NCI-H1105 (cell line): ENCODE results near the gene PTPRN2.
"Not testable (repeated sequence)": the region's sequence is repeated elsewhere in the genome, so short reads cannot be mapped to it uniquely, and the experiment has no call there.

Experiments
- DNase-seq: peaks from one replicate; lab custom pipeline; 2025; lab: John Stamatoyannopoulos, UW

PTPRN2 gene

DNA sequence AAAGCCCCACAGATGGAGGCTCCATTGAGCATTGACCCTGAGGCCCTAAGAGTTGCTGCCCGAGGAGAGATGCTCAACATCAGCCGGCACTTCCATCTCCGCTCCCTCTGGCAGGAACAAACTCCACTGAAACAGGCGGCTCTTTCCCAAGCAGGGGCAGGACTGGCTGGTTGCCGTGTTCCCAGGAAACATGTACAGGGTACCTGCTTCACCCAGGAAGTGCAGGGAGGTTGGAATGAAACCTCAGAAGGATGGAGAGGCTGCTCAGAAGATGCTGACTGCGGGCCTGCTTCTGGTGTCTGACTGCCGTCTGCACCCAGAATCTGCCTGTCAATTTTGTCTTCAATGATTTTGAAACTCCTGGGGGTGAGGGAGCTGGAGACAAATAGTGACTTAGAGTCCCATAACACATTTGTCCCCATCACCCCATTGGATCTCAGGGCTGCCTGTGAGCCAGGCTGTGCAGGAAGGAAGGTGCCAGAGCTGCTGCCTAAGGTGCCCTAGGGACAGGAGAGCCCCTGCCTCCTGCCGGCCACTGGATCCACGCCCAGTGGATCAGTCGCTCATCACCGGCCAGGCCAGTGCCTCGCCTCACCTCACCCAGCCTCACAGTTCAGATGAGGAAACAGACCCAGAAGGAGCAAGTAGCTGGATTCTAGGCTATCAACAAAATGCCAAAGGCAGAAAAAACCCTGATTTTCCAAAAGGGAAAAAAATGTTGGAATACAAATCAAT lies 237.3 kb downstream of the PTPRN2 start:
- DNase-seq = no peak

DNA sequence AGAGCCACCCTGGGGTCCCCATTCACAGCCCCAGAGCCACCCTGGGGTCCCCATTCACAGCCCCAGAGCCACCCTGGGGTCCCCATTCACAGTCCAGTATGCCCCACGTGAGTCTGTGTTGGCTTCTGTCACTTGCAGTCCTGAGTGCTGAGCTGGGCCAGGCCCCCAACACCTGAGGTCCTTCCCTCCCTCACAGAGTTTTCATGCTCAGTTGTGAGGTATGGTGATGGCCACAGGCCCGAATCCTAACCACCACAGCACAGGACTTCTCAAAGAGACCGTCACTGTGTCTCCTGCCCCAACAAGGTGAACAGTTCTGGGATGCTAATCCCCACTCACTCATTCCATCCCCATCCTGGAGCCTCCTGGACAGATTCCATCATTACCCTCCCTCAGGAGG lies 239.2 kb downstream of the PTPRN2 start:
- DNase-seq = no peak

DNA sequence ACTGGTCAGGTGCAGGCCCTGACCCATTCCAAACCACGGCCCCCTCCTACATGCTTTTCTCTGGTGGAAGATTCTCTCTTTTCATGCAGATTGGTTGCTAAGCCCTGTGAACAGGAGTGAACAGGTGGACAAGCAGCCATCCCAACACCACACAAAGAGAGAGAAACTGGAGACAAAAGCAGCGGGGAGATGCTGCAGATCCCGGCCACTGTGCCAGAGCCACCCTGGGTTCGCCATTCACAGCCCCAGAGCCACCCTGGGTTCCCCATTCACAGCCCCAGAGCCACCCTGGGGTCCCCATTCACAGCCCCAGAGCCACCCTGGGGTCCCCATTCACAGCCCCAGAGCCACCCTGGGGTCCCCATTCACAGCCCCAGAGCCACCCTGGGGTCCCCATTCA lies 239.6 kb downstream of the PTPRN2 start:
- not testable (repeated sequence) for DNase-seq

DNA sequence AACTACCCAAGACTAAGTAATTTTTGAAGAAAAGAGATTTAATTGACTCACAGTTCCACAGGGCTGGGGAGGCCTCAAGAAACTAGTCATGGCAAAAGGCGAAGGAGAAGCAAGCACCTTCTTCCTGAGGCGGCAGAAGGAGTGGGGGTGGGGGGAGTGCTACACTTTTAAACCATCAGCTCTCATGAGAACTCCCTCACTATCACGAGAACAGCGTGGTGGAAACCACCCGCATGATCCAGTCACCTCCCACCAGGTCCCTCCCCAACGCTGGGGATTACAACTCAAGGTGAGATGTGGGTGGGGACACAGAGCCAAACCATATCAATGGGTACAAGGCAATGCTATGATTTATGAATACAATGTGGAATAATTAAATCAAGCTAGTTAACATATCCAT lies 241.9 kb downstream of the PTPRN2 start:
- DNase-seq = no peak

- DNase-seq = no peak
Measured at GRCh38 chr7:158344706-158345300, 242.8 kb downstream of the PTPRN2 start.

- DNase-seq = no peak
Measured at GRCh38 chr7:158343936-158344455, 243.6 kb downstream of the PTPRN2 start.

DNA sequence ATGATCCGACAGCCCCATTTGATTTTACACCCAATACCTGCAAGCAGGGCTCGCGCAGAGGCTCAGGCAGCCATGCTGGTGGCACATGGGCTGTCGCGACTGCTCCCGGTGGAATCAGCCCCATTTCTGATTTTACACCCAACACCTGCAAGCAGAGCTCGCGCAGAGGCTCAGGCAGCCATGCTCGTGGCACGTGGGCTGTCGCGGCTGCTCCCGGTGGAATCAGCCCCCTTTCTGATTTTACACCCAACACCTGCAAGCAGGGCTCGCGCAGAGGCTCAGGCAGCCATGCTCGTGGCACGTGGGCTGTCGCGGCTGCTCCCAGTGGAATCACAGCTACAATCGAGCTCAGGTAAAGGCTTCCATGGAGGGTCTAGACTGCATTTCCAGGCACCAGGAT lies 244.1 kb downstream of the PTPRN2 start:
- no peak for DNase-seq

GRCh38 chr7:158341097-158341496 lies 246.5 kb downstream of the PTPRN2 start:
- not testable (repeated sequence) for DNase-seq

- DNase-seq = not testable (repeated sequence)
Measured at GRCh38 chr7:158336952-158337351, 250.7 kb downstream of the PTPRN2 start.

DNA sequence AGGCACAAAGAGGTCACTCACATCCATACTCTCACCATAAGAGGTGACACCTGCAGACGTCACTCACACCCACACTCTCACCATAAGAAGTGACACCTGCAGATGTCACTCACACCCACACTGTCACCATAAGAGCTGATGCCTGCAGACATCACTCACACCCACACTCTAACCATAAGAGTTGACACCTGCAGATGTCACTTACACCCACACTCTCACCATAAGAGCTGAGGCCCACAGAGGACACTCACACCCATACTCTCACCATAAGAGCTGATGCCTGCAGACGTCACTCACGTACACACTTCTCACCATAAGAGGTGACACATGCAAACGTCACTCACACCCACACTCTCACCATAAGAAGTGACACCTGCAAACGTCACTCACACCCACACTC lies 255.1 kb downstream of the PTPRN2 start:
- DNase-seq = not testable (repeated sequence)

GRCh38 chr7:158331826-158332450 lies 255.7 kb downstream of the PTPRN2 start:
- DNase-seq = not testable (repeated sequence)

GRCh38 chr7:158329686-158330085 lies 257.9 kb downstream of the PTPRN2 start:
- no peak for DNase-seq

DNA sequence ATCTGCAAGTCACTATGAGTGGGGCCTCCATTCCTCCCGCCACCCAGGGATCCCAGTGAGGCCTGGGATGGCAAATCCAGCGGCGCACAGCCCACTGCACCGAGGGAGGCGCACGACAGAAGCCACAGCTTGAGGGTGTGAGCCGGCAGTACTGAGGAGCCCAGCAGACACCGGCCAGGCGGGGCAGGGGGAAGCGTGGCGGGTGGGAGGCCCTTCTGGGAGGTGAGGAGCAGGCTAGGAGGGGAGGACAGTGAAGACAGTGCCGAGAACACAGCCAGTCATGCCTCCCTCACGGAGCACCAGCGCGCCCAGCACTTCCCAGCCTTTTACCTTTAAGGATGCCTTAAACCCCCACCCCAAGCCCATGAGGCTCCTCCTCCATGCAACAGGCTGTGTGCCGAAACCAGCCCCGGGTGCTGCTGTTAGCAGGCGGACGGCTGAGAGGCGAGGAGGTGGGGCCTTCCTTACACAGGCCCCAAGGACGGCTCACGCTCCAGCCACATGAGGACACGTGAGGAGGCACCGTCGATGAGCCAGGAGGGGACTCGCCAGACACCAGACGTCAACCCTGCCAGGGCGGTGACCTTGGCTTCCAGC lies 258.5 kb downstream of the PTPRN2 start:
- DNase-seq = no peak

DNA sequence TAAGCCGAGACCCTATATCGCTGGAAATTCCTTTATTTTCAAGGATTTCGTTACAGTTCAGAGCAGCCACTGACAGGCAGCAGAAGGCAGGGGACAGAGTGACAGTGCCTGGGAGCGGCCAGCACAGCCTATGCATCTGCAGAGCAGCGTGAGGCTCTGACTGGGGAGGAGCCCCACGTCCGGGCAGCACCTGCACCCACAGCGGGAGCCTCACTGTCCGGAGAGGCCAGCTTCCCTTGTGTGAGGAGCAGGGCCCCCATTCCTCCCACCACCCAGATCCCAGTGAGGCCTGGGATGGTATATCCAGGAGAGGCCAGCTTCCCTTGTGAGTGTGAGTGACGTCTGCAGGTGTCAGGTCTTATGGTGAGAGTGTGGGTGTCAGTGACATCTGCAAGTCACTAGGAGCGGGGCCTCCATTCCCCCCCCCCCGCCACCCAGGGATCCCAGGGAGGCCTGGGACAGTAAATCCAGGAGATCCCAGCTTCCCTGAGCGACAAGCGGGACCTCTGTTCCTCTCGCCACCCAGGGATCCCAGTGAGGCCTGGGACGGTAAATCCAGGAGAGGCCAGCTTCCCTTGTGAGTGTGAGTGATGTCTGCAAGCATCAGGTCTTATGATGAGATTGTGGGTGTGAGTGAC lies 259.1 kb downstream of the PTPRN2 start:
- DNase-seq = no peak

GRCh38 chr7:158327571-158328180 lies 259.9 kb downstream of the PTPRN2 start:
- no peak for DNase-seq

GRCh38 chr7:158327012-158327411 lies 260.6 kb downstream of the PTPRN2 start:
- DNase-seq = no peak

DNA sequence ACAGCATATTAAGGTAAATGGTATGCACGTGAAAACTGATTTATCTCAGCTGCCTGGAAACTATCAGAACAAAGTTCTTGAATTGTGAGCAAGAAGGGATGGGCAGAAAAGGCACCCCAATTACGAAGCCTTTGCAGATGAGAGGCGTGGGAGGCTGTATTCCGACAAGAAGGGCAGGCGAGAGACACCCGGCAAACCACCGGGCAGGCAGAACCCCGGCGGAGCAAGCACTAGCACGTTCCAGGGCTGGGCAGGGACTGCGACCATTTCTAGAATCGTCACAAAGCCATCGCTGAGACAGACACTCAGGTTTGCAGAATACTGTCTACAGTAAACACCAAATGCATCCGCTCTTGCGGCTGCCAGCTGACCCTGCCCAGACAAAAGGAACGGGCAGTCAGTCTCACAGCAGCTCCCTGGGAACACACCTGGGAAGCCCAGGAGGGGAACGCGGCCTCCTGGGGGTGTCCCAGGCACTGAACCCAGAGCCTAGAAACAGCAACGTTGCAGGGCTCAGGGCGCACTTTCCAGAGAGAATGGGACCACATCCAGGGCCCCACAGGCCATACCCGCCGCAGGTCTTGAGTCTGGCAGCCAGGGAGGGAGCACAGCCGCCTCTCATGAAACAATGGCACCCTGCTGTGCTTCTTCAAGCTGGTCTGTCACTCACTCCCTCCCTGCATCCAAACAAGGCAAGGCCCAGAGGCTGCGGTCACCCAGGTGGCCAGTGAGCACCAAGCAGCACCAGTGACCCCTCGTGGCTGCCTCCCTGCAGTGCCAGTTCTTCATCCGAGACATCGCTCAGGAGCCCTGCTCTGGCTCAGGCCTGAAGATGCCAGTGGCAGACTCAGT lies 261.9 kb downstream of the PTPRN2 start:
- DNase-seq = peak; percentile 81

DNA sequence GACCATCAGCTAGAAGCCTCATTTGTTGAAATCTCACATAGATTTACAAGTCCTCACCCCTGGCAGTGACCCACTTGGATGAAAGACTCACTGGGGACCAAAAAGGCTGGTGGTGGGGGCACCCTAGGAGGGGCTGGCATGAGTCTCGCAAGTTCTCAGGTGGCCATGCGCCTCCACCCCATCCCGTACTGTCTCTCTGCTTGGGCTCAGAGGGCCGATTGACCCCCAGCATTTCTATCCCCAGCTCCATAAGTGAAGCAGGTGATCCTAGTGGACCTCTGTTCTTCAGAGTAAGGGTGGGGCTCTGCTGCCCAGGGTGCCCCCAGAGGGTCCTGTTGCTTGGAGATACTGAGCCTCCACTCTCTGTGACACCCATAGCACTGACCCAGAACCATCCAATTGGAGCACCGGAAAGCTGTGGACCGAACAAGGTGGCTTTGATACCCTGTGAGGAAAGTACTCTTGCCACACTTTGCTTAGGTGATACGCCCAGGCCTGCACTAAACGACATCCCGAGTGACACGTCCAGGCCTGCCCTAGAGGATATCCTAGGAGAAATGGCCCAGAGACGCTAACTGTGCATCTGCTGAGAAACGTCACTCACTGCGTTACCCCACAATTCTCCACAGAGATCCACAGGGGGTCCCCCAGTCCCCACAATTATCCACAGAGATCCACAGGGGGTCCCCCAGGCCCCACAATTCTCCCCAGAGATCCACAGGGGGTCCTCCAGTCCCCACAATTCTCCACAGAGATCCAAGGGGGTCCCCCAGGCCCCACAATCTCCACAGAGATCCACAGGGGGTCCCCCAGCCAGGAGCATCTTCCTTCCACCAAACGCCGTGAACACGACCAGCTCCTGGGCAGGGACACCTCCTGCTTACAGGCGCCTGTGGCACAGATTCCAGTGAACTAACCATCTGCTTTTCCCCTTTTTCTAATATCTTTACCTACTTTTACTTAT lies 262.9 kb downstream of the PTPRN2 start:
- peak; percentile 2 for DNase-seq

DNA sequence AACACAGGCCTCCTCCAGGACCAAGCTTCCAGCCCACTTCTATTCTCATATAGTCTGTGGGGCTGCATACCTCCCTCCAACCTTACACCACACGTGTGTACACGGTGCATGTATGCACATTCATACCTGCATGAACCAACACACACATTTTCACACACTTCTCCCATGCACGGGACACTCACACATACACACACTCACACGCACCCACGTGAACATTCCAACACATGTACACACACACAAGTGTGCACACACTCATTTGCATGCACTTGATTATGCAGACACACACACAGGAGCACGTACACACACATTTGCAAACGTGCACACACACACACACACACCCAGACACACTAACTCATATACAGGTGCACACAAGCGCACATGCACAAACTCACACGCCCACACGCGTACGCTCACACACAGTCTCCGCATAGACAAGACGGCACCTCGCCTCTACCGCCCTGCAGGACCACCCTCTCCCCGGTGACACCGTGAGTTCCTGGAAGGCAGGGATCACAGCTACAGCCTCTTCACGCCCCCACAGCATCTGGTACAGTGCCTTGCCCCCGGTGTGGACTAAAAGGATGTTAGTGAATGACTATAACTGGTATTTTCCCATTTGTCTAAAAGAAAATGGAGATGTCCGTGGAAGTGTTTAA lies 263.8 kb downstream of the PTPRN2 start:
- DNase-seq = no peak
